Activated T-cell treated with anti-CD3 and anti-CD28 coated beads, Interleukin-2, amount 50 U/mL, for 48 hours (primary cell): Measurements from ENCODE around the gene CTTN.
A peak's percentile ranks its signal among the peaks of the same experiment; 100 is the strongest.

Experiments used
- DNase-seq, 2 experiments: peaks; one replicate each; pipeline ENCODE4 v3.0.0-alpha.2; 2020

CTTN gene

DNA sequence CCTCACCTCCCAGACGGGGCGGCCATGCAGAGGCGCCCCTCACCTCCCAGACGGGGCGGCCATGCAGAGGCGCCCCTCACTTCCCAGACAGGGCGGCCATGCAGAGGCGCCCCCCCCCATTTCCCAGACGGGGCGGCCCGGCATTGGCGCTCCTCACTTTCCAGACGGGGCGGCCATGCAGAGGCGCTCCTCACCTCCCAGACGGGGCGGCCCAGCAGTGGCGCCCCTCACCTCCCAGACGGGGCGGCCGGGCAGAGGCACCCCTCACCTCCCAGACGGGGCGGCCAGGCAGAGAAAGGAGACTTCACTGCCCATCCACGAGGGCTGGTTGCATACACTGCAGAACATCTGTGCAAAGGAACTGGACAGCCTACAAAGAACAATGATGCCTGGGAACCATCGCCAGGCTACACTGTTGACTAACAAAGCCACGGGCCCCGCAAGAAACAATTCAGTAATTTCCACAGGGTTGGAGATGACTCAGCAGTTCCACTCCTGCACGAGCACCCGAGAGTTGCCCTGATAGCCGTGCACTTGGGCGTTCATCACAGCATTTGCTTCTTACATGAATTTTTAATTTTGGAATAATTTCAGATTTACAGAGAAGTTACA is 58.7 kb downstream of the CTTN start:
- DNase-seq, result no peak

- no peak for DNase-seq
Observed at GRCh38 chr11:70458736-70459135, 60.4 kb downstream of the CTTN start.

DNA sequence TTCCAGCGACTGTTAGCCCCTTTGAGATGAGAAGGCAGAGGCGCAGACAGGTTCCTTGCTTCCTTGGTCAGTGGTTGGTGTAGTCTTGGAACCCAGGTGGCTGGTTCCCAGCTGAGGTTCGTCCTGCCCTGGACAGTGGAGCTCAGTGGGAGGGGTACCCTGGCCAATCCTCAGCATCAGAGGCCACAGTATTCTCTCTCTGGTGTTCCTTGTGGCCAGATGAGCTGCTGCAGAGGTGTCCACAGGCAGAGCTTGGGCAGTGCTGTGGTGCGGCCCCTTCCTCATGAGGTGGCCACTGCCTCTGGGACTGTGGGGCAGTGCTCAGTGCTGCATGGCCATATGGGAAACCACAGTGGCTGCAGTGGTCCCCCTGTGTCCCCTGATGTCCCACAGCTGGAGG is 61.8 kb downstream of the CTTN start:
- DNase-seq, result no peak

DNA sequence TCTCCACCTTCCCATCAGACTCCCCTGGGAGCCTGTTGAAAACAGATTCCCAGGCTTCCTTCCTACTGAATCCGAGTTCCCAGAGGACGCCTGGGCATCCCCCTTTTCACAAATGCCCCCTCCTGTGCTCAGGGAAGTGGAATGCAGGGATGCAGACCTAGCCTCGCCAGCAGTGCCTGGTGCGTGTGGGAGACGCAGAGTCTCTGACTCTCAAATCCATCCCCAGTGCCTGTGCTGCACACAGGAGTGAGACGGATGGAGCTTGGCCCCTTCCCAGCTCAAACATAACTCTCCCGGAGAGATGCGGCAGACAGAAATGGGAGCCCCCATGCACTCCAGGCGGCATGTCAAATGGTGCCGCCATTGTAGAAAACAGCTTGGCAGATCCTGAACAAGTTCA is 62.6 kb downstream of the CTTN start:
- no peak for DNase-seq

DNA sequence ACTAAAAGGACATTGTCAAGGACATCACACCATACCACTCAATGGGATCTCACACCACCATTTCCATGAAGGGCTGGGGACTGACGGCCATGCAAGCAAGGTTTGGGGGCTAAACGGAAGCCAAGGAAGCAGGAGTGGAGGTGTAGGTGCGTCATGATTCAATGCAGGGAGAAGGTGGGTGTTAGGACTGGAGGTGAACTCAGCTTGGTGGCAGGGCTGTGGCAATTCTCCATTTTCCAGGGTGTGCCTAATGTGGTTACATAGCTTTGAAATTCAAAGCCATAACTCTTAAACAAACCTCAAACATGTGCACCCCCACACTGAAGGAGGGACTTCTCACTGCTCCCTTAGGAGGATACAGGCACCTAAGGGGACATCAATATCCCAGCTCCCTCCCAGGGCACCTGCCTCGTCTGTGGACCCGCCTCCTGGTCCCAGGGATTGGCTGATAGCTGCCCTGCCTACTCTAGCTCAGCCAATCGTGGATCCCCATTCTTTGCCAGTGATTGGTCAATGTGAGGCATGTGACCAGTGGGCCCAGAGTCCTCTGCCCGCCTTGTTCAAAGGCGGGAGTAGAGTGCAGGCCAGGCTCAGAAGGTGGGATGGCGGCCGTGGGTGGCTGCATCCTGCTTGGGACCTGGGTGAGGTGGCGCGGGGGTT is 64.6 kb downstream of the CTTN start:
- DNase-seq, result no peak

DNA sequence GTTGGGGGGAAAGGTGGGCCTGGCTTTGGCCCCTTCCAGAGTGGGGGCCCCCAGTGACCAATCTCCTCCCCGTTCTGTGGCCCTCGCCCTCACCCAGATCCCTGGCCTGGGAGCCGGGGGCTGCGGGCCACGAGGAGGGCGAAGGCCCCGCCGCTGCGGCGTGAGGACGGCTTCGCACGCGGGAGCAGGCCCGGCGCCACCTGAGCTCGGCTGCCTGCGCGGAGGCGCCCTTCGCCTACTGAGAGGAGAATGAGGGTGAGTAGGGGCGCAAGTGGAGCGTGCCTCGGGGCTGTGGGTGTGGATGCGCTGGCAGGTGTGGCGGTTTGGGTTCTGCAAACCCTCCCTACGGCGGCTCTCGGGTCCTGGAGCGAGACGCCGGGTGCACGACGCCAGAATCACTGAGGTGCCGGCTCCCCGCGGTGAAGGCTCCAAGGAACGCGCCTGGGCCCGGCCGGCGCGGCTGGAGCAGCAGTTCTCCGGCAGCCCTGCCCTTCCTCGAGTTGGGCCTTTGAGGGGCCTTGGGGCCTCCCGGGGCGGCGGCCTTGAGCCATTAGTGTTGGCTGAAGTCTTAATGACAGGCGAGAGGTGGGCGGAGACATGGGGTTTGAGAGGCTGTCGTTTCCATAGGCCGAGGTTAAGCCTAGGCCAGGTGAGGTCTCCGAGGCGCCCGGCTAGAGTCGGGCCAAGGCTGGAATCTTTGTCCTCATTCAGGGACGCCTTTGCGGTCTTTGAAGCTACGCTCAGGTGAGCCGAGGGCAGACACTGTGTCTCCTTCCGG is 65.3 kb downstream of the CTTN start:
- DNase-seq, result no peak

- no peak for DNase-seq
Observed at GRCh38 chr11:70464509-70465361, 66.4 kb downstream of the CTTN start.

GRCh38 chr11:70466154-70466553 is 67.8 kb downstream of the CTTN start:
- DNase-seq, result peak in 1 of 2 experiments; percentile 30

DNA sequence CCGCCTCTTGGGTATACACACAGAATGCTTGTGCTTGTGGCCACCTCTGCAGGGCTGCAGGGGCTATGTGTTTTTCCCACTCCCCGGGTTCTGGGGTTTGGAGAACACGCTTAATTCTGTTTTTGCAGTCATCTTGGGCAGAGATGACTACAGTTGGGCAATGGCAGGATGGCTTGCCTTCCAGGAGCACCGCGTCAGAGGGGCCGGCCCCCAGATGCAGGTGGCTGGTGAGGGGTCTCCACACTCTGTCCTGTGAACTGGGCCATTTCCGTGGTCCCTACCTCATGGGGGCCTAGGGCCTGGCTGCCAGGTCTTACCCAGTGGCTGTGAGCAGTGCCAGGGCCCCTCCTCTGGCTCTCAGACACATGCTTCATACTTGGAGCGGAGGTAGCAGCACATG is 68.3 kb downstream of the CTTN start:
- no peak for DNase-seq

DNA sequence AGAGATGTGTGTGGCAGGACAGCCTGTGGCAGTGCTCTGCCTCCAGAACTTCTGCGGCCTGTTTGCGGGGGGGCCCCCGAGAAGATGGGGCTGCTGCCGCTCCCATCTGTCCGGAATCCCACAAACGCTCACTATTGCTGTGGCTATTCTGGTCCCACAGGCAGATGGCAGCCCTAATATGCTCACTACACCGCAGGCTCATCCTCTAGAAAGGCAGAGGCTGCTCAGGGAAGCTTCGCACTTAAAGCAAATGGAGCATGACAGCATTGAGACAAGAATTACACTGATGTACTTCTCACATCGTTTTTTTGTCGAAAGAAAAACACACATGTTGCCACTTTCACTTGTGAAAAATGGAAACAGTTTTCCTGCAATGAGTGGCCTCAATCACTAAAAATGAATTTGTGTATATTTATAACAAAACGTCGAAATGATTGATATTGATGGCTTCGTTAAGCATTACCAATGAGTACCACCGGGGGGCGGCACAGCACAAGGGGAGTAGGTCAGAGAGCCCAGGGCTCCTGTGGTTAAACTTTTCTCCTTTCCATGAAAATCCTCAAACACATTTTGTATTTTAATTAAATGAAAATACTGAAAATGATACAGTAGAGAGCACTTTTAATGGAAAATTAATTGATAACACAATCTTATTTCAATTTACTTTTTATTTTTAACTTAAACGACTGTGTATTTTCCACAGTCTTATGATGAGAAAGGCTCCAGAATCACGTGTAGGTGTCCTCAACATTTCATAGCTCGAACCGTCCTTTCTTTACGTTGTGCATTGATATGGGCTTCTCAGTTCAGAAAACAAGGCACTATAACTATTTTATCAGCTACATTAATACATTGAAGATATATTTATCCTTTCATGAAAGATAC is 69.1 kb downstream of the CTTN start:
- peak; percentile 69 to 77 for DNase-seq

DNA sequence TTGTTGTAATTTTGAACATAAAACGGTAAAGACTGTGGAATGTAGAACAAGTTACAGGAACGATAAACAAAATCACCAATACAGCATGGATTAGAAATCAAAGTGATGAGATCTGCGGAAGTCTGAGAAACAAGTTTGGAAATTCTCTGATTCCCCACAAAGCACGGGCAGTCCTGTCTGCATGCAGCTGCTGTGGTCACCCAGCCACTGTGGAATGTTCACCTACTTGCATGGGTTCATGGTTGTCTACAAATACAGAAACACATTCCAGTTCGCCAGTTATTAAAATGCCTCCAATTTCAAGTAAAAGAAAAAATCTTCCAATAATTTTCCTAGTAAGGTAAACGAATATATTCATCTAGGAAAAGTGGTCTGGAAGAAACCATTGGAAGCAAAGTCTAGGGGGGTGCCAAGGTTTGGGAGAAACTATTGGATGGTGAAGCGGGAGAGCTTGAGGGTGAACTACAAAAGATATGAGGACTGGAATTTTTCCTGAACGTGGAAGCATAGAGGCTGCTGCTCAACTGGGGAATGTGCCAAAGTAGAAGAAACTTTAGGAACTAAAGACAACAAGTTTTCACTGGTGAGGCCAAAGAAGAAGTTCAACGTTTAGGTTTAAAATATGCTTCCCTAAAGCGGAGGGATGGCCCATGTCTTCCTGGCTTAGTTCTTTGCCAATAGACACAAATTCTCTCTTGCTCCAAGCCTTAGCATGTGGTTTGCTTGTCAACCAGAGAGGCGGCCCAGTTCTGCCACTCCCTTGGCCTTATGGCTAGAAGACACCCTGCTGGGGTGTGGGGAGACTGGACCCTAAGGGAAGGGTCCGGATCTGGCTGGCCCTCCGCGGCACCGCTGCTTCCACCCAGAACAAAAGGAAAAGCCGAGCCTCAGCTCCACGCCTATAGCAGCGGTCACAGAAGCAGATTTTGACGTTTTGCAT is 70.2 kb downstream of the CTTN start:
- DNase-seq, result no peak

DNA sequence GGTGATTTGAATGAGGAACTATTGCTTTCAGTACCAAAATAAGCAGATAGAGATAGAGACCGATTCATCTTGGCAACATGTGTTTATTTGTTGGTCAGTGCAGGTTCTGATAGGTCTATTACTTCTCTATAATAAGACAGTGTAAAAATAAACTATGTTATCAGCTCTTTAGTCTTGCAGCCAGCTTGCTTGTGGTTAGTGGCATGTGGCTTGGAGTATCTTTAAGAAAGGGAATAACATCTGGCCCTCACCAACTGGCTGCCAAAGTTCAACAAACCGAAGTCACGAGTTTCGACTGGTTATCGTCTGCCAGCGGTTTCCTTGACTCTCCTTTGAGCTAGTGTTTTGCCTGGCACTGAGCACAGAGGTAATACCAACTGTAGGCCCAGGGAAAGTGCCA is 71.8 kb downstream of the CTTN start:
- DNase-seq, result no peak

- DNase-seq, result peak; percentile 33 to 40
Observed at GRCh38 chr11:70471254-70471653, 72.9 kb downstream of the CTTN start.

GRCh38 chr11:70472240-70472639 is 73.9 kb downstream of the CTTN start:
- no peak for DNase-seq

- DNase-seq, result no peak
Observed at GRCh38 chr11:70473186-70473872, 75.0 kb downstream of the CTTN start.

DNA sequence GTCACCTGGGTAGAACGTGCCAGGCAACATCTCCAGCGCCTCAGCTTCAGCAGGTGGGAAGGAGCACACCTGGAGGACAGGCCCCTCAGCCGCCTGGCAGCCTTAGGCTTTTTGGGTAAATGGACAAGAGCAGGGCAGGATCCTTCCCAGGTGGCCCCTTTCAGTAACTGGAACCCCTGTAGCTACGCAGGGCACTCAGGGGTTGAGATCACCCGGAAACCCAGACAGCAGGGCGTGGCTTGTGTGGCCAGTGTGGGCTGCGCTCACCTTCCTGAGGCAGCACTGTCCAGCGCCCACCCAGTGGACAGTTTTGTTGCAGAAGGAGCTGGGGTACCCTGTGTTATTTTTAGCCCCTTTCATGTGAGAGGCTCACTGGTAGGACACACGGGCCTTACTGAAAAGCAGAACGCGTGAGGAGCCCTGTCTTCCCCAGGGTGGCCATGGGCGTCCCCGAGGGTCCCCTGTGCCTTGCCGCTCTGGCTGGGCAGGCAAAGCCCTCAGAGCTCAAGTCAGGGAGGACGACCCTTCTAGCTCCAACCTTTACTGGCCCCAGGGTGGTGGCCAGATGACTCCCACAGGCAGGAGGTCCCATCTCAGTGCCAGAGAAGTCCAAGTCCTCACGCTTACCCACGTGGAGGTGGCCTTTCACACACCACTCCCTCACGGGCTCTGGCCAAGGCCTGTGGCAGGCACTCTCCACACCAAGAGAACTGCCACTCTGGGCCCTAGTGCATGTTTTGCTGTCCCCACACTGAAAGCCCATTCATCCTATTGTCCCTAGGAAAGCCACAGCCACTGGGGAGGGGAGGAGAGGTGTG is 75.8 kb downstream of the CTTN start:
- DNase-seq, result no peak

- no peak for DNase-seq
Observed at GRCh38 chr11:70474710-70475109, 76.4 kb downstream of the CTTN start.

- no peak for DNase-seq
Observed at GRCh38 chr11:70476669-70477068, 78.3 kb downstream of the CTTN start.

- no peak for DNase-seq
Observed at GRCh38 chr11:70477176-70477575, 78.8 kb downstream of the CTTN start.
